GM18520 (cell line): ENCODE data around the gene ODAD2.

Experiments
- ATAC-seq: cut with Tn5 transposase; IDR thresholded peaks from one replicate; pipeline ENCODE4 v1.9.1; 2021; ENCODE audit not compliant: unreplicated experiment

ODAD2 gene

GRCh38 chr10:27774831-27775230, 224.0 kb downstream of the ODAD2 start:
- no peak for ATAC-seq

DNA sequence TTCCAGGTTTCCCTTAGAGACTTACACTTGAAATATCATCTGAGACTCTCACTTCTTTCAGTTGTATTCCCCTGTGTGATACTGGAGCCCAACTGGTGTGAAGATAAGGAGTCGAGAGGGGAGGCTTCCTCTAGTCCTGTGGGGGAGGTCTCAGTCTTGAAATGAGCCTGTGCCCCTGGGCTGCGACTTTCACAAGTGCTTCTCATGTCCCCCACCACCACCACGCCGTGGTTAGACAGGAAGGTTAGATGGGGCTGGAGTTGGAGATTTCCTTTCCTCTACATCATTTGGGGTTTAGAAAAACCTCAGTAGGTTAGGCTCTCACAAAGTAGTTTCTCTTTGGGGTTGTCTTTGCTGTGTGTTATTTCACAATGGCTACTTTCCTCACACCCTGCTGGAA, 227.6 kb downstream of the ODAD2 start:
- ATAC-seq = no peak

- ATAC-seq = no peak
Observed at GRCh38 chr10:27770181-27770580, 228.7 kb downstream of the ODAD2 start.
